Sigmoid colon (tissue), 4 donors: Measurements from ENCODE around the gene F12.

Experiments used
- EP300 ChIP-seq, 4 donors: sonication (generic); formaldehyde crosslinking; IDR thresholded peaks; one replicate each; pipeline ENCODE4 v1.6.1; 2017; ENCODE audit warnings: antibody characterized with exemption in 4 of 4
- POLR2A ChIP-seq, 2 donors: fragments of 450-650 bp; IDR thresholded peaks; one replicate each; pipeline ENCODE4 v1.6.1; 2016; ENCODE audit warnings: antibody characterized with exemption in 2 of 2, mild to moderate bottlenecking in 2 of 2, moderate library complexity in 2 of 2
- POLR2AphosphoS5 ChIP-seq, 4 donors: sonication (generic); formaldehyde crosslinking; IDR thresholded peaks; one replicate each; pipeline ENCODE4 v1.6.1; 2017; ENCODE audit warnings: antibody characterized with exemption in 4 of 4
- TF ChIP-seq, protein P1 (sequence below), 4 experiments: fragments of 450-650 bp in 3 of 4; fragments of 200-600 bp in 1 of 4; IDR thresholded peaks; one replicate each; pipeline ENCODE4 v1.5.1; 2016 to 2019; ENCODE audit warnings: antibody characterized with exemption in 4 of 4, mild to moderate bottlenecking in 3 of 4, moderate library complexity in 2 of 4

DNA sequence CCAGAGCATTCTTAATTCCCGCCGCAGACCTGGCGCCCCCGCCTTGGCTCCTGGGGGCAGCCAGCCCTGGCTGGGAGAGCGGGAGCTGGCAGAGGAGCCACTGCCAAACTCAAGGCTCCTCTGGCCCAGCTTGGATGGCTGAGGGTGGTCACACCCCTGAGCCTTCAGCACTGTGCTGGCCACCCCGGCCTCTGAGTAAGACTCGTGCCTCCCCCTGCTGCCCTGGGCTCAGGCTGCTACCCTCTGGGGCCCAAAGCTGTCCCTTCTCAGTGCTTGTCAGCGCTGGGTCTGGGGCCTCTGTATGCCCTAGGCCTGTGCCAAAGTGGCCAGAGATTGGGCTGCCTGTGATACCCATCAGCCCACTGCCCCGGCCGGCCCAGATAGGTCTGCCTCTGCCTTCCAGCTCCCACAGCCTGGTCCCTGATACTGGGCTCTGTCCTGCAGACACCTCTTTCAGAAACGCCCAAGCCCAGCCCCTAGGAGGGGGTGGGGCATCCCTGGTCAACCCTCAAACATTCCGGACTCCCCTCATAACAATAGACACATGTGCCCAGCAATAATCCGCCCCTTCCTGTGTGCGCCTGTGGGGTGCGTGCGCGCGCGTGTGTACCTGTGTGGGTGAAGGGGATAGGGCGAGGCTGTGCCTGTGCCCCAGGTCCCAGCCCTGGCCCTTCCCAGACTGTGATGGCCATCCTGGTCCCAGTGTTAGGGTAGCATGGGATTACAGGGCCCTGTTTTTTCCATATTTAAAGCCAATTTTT lies 32.9 kb upstream of the F12 start:
- TF ChIP-seq, protein P1, sequence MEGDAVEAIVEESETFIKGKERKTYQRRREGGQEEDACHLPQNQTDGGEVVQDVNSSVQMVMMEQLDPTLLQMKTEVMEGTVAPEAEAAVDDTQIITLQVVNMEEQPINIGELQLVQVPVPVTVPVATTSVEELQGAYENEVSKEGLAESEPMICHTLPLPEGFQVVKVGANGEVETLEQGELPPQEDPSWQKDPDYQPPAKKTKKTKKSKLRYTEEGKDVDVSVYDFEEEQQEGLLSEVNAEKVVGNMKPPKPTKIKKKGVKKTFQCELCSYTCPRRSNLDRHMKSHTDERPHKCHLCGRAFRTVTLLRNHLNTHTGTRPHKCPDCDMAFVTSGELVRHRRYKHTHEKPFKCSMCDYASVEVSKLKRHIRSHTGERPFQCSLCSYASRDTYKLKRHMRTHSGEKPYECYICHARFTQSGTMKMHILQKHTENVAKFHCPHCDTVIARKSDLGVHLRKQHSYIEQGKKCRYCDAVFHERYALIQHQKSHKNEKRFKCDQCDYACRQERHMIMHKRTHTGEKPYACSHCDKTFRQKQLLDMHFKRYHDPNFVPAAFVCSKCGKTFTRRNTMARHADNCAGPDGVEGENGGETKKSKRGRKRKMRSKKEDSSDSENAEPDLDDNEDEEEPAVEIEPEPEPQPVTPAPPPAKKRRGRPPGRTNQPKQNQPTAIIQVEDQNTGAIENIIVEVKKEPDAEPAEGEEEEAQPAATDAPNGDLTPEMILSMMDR (IDR thresholded peaks at IDR 0.05) = no peak
- TF ChIP-seq POLR2A (IDR thresholded peaks at IDR 0.05) (no peak), POLR2AphosphoS5 (IDR thresholded peaks at IDR 0.05) (no peak), EP300 (IDR thresholded peaks at IDR 0.05) (no peak)
